Stimulated activated CD8-positive, alpha-beta memory T cell treated with anti-CD3 and anti-CD28 coated beads, Interleukin-12 subunit alpha, Interleukin-12 subunit beta, amount 100 ng/mL, for 4 hours (primary cell): Measurements from ENCODE around the gene AXDND1.
"Not testable (repeated sequence)": the region's sequence is repeated elsewhere in the genome, so short reads cannot be mapped to it uniquely, and the experiment has no call there.

Experiments used
- DNase-seq: peaks from one replicate; pipeline ENCODE4 v3.0.0-alpha.2; 2020; ENCODE audit warnings: low read depth

The AXDND1 gene, protein sequence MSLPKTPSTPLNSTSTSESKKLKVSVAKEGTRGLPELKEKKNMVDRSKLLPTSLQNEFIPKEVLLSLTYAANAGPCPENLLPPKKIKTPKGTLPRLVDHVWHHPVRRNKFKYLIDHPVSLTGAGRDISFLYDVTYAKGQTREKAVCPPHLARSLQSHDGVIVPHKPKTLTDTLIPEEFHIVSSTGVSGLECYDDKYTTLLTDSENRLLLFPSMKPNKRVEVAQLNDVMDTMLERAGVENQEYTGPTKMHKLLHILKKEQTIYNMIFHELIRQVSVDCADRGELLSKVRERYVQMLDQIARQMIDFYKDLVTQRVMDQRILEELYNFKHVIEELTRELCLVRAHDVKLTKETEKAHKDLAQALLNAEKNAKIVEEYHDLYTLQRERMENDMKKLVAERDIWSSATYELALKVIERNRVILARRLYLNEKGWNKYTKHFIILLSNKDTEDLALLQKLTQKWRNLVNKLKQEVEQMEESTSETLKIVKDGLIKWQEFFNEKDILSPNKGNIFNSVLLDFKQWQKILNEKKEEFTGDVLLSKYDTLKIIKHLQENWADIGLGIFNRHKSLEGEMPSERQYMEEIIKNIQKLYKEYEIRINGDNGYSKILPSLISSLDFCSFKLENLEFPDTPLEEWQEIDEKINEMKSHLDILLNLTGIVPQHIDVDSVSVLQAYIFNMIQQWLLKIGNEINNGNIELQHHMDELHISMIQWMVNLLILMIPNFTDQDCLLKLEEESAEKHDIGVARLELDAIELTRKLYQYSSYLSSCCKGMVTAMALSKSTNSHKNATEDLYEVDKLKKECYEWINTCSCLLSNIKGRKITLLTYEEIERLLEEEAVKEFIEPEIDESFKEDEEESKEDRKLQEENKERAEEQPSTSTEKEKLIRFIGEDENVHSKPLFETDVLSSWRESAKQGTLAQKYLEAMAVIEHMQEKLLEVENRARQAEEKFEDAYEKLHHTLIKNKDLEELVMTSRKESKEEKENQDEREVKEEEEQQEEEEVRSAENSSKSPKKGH

DNA sequence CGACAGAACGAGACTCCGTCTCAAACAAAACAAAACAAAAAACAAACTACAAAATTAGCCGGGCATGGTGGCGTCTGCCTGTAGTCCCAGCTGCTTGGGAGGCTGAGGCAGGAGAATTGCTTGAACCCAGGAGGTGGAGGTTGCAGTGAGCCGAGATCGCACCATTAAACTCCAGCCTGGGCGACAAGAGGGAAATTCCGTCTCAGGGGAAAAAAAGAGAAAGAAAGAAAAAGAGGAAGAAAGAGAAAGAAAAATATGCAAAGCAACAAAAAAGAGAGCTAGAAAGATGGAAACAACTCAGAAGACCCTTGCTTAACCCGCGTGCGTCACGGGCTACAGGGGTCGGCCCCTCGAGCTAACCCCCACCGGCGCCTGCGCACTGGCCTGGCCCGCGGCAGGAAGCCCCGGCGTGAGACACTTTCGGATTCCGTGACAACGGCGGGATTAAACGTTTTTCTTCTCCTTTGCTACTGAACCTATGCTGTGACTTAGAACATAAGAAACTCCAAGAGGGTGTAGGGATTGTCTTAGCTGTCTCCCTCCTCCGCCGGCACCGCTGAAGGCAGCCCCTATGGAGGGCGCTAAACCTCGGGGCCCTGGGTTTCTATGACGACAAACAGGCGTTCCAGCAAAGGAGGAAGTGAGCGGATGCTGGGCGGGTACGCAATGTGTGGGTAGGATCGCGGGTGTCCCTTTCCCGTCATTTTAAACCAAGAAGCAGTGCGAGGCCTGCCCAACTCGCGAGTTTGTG lies at the start of gene AXDND1:
TSS of gene AXDND1 (plus strand) at position 630 of the 751 bp plus-strand sequence. CDS start 539 bp downstream, outside the sequence.
- peak; percentile 81 for DNase-seq

DNA sequence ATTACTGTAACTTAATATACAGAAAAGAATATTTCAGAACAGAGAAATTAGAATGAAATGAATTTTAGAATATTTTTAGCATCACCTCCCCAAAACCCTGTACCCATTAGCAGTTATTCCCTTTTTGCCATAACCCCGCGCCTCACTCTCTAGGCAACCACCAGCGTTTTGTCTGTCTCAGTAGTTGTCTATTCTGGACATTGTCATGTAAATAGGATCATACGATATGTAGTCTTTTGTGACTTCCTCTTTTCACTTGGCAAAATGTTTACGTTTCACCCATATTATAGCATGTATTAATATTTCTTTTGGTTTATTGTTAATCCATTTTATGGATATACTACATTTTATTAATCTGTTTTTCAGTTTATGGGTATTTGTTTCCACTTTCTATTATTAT lies 47.3 kb upstream of the AXDND1 start:
- no peak for DNase-seq

DNA sequence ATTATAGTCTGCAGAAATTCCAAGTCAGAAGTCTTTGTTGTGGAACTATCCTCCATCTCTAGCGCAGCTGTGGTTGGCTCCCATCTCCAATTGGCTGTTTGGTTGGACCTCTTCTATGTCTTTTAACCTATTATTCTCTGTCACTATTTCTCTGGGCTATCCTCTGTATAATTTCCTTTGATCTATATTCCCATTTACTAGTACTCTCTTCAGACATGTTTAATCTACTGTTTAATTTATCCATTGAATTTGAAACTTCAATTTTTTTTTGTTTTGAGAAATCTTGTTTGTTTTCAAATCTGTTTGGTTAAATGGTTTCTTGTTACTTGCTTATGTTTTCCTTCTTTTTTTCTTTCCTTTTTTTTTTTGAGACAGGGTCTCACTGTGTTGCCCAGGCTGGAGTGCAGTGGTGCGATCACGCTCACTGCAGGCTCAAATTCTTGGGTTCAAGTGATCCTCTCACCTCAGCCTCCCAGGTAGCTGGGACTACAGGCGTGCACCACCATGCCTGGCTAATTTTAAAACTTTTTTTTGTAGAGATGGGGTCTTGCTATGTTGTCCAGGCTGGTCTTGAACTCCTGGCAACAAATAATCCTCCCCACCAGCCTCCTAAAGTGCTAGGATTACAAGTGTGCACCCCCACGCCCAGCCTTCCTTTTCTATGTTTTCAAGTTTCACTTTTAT lies 44.1 kb upstream of the AXDND1 start:
- no peak for DNase-seq

DNA sequence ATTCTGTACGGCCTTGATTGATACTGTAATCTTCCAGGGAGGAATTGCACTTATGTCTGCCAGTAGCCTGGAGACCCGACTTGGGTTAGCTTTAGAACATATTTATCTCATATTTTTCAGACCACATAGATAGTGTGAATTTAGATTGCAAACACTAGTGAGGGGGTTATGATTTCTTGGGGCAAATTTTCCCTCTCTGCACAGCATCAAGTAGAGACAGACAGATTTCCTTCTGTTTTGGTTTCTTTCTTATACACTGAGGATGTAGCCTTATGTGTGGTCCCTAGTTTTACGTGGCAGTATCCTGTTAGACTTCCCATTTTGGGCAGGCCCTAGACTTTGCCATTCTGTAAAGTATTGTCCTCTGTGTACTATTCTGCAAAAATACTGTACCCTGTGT lies 43.2 kb upstream of the AXDND1 start:
- no peak for DNase-seq

DNA sequence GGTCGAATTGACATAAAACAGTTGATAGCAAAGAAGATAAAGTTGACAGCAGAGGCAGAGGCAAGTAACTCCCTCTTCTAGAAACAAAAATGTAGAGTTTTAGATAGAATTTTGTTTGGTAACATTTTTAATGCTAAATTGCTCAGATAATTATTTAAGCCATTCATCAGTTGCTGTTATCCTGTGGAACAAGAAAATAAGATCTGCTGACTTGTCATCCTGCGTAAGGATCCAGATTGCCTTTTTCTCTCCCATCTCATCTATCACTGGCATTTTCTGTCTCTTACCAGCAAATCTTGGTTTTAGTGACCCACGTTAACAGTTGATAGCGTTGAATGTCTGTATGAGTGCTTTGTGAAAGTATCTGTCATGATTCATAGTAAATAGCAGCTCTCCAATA lies 42.3 kb upstream of the AXDND1 start:
- DNase-seq: no peak

DNA sequence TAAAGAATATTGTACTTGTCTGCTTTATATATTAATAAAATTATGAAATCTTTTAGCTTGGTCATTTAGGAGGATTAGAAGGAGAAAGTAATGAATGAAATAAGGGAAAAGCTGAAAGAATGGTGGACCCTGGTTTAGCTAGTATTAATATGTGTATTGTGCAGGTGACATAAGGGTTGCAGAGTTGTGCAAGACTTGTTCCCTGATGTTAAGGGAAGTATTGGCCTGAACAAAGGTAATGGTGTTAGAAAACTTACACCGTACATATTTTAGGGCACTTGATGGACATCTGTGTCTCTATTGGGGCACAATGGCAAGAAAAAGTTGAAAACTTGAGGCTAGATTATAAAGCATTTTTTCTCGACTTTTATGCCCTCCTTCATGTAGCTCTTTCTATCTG lies 39.9 kb upstream of the AXDND1 start:
- no peak for DNase-seq

DNA sequence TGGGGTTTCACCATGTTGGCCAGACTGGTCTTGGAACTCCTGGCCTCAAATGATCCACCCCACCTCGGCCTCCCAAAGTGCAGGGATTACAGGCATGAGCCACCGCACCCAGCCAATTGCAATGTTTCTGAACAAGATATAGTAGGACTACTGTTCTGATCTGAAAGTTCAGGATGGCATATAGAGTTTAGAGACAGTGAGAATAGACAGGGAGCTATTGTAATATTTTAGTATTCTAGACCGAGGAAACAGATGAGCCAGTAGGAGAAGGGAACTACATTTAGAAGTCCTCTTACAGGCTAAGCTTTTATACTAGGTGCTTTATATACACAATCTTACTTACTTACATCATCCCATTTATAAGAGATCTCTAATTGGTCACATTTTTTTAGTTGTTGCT lies 39.0 kb upstream of the AXDND1 start:
- no peak for DNase-seq

DNA sequence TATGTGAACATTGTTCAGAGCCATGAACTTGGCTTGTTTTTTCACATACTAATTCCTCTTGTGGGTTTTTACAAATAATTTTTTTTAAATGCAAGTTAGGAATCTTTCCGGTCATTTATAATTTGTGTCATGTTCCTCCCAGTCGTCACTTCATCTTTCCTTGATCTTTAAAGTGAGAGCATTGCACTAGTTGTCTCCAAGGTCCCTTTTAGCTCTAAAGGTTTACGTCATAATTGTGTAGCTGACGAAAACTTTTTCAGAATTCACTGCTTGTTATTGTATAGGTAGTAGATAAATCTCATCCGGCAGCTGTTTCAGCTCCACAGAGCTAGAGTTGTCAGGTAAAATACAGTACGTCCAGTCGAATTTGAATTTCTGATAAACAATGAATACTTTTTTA lies 38.6 kb upstream of the AXDND1 start:
- DNase-seq: no peak

DNA sequence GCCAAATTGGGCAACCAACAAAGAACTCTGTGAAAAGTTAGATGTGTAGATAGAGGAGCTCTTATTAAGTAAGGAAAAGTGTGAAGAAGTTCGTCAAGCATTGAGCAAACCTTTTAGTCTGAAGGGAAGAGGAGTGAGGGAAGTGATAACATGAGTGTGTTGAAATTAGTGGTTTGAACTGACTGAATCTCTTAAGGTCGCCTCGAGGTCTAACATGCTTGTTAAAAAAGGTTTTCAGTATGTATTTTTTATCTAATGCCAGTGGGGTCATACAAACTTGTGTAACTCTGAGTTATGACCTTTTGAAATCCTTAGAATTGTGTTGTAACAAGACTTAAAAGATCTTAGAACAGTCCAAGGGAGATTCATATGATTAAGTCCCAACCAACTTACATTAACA lies 38.1 kb upstream of the AXDND1 start:
- no peak for DNase-seq

DNA sequence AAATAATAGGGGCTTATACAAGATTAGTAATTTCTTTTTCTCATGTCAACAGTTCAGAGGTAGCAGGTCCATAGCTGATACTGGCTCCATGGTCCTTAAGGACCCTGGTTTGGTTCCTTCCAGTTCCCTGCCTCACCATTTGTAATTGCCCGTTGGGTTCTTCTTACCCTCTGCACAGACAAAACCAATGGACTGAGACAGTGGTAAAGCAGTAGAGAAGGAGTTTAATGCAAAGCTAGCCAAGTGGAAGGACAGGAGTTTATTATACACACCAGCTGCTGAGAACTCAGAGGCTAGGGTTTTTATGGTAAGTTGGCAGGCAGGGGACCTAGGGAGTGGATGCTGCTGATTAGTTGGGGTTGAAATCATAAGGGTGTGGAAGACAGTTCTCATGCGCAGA lies 35.9 kb upstream of the AXDND1 start:
- DNase-seq: no peak

DNA sequence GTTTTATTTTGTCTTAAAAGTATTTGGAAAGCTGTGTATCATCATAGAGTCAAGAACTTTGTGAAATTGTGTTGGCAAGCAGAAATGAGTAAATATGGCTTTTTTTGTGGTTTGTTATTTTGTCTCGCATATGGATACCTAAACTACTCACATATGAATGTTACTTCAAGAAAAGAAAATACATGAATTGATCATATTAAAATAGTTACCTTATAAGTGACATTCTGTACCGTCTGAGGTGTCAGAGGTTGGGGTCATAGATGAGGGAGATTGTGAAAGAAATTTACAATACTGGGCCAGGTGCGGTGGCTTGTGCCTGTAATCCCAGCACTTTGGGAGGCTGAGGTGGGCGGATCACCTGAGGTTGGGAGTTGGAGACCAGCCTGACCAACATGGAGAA lies 31.3 kb upstream of the AXDND1 start:
- DNase-seq: no peak

DNA sequence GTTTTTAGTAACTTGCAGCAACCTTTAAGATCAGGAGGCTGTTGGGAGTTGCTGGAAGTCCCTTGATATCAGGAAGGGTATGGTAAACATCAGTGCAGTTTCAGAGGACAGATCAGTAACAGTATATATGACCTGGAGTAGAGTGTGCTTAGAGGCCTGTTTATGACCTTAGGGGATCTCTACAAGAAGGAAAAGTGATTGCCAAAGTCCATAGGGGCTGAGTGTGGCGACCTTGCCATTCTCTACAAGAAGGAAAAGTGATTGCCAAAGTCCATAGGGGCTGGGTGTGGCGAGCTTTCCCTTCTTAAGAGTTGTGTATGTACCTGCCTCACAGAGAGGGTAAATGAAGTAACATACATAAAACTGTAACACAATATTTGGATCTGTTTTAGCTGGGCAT lies 28.5 kb upstream of the AXDND1 start:
- DNase-seq: no peak

DNA sequence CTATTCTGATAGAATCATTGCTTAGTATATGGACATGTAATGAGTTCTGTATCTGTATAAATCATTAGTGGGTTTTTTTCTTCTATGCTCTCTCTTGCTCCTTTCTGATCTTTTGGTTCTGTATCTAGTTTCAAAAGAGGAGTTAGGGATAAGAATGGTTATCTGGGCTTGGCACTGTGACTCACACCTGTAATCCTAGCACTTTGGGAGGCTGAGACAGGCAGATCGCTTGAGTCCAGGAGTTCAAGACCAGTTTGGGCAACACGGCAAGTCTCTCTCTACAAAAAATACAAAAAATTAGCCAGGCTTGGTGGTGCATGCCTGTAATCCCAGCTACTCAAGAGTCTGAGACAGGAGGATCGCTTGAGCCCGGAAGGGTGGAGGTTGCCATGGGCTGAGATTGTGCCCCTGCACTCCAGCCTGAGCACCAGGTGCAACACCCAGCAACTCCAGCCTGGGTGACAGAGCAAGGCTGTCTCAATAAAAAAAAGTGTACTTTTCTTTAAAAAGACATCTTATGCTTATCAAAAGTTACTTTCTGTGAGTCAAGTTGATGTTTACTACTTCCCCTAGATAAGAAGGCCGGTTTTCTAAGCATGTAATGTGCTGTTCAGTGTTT lies 27.7 kb upstream of the AXDND1 start:
- DNase-seq: no peak

DNA sequence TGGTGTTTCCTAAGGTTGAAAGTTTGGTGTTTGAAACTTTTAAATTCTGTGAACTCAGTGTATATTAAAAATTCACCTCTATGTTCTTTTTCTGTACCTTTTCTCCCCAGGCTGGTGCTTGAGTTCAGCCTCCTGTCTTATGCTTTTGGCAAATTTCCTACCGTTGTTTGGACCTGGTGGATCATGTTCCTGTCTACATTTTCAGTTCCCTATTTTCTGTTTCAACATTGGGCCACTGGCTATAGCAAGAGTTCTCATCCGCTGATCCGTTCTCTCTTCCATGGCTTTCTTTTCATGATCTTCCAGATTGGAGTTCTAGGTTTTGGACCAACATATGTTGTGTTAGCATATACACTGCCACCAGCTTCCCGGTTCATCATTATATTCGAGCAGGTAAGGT lies 24.9 kb upstream of the AXDND1 start:
- DNase-seq: no peak

DNA sequence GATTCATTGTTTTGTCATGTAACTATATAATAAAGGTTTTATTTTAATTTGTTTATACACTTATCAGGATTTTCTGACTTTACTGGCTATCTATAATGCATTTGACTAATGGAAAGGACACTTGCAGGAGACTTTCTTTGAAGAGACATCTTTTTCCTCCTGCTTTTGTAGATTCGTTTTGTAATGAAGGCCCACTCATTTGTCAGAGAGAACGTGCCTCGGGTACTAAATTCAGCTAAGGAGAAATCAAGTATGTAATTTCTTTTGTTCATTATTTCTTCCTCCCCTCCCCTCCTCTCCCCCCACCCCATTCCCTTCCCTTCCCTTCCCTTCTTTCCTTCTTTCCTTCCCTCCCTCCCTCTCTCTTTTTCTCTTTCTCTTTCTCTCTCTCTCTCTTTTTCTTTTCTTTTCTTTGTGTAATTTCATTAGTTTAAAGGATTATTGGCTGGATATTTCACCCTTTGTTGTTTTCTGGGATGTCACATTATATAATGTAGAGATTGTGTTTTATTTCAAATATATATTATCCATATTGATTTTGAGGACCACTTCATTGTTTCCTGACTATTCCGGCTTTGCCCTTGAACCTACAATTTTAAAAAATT lies 23.7 kb upstream of the AXDND1 start:
- no peak for DNase-seq

DNA sequence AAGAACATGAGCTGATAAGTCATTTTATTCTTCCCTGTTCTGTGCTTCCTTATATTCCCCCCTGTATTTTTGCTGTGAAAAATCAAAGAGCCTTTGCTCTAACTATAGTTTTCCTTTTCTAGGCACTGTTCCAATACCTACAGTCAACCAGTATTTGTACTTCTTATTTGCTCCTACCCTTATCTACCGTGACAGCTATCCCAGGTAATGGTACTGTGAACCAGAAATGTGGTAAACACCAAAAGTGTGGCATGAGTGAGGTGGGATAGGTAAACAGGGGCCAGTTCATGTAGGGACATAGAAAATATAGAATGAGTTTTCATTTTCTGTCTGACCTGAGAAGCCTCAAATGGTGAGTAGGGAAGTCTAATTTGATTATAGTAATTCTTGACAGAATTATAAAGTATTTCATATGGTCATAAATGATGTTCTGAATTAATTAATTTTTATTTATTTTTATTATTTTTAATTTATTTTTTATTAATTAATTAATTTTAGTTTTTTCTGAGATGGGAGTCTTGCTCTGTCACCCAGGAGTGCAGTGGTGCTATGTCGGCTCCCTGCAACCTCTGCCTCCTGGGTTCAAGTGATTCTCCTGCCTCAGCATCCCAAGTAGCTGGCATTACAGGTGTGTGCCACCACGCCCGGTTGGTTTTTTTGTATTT lies 22.9 kb upstream of the AXDND1 start:
- no peak for DNase-seq

DNA sequence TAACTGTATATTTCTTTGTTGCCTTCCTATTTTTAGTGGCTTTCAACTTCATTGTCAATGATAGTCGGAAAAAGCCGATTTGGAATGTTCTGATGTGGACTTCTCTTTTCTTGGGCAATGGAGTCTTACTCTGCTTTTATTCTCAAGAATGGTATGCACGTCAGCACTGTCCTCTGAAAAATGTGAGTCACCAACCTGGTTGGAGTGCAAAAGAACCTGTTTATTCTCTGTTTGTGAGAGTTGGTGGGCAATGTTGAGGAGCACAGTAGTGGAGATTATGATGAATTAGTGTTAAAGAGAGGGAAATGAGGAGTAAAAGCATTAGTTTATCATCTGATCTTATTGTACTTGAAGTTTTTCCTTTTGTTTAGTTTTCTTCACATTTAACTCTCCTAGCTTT lies 14.5 kb upstream of the AXDND1 start:
- DNase-seq: no peak

DNA sequence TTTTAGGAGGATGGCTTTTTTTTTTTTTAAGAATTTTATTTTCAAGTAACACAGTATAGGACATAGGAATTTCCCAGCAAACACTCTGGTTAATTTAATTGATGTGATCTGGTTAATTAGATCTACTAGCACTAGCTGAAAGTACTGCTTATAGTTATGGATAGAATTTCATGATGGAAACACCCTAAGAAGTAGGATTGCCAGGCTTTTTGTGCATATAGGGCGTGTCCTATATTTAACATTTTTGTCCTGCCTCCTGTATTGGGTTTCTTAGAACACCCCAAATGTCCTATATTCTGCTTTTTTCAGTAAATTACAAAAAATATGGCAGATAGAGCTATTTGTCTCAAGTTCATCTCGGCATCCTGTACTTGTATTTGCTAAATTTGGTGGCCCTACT lies 13.5 kb upstream of the AXDND1 start:
- DNase-seq: no peak

DNA sequence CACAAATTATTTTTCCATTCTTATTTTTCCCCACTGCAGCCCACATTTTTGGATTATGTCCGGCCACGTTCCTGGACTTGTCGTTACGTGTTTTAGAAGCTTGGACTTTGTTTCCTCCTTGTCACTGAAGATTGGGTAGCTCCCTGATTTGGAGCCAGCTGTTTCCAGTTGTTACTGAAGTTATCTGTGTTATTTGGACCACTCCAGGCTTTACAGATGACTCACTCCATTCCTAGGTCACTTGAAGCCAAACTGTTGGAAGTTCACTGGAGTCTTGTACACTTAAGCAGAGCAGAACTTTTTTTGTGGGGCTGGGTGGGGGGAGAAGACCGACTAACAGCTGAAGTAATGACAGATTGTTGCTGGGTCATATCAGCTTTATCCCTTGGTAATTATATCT lies 12.2 kb upstream of the AXDND1 start:
- no peak for DNase-seq

DNA sequence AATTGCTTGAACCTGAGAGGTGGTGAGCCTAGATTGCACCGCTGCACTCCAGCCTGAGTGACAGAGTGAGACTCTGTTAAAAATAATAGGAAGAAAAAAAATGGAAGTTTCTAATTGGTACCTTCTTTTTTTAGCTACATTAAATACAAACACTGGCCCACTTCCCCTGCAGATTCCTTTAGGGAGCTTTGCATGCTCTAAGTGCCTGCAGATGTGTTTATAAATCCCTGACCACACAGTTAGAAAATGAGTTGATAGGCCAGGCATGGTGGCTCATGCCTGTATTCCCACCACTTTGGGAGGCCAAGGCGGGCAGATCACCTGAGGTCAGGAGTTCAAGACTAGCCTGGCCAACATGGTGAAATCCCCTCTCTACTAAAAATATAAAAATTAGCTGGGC lies 4.1 kb upstream of the AXDND1 start:
- DNase-seq: not testable (repeated sequence)
